Measurements from ENCODE around the gene NUMB. TPM values are rescaled to one million over a fixed set of nuclear protein-coding genes. Genes with fewer than 3 reads are reported as not detected.

The NUMB gene
- total RNA-seq, 1 experiment from 2014 or later, result 22.2 TPM

DNA sequence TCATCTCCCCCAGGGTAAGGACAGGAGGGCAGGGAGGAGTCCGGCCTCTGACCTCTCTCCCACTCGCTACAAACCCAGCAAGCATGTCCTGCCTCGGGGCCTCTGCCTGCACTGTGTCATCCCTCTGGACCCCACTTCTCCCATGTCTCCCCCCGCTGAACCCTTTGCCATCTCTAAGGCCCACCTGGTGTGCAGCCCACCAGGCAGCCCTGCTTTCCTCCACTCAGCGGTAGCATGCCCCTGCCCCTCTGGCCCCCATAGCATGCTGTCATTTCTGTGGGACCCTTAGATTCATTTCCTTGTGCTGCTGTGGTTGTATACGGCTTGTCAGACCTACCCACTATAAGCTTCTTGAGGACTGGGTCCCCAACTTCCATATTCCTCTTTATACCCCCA, 203.3 kb downstream of the NUMB start:
- no peak for TF ChIP-seq CTCF (conservative IDR thresholded peaks at IDR 0.05; ENCODE audit: low read depth, low read length)
- TF ChIP-seq EZH2phosphoT487 (IDR thresholded peaks at IDR 0.05; ENCODE audit: borderline replicate concordance, low read length), result no peak
- no peak for TF ChIP-seq EZH2 (IDR thresholded peaks at IDR 0.05; ENCODE audit: low read length, unreplicated experiment)
- CTCF ChIA-PET, result no interaction called here
- BruUV-seq (replicated peaks), result no TSS peak

DNA sequence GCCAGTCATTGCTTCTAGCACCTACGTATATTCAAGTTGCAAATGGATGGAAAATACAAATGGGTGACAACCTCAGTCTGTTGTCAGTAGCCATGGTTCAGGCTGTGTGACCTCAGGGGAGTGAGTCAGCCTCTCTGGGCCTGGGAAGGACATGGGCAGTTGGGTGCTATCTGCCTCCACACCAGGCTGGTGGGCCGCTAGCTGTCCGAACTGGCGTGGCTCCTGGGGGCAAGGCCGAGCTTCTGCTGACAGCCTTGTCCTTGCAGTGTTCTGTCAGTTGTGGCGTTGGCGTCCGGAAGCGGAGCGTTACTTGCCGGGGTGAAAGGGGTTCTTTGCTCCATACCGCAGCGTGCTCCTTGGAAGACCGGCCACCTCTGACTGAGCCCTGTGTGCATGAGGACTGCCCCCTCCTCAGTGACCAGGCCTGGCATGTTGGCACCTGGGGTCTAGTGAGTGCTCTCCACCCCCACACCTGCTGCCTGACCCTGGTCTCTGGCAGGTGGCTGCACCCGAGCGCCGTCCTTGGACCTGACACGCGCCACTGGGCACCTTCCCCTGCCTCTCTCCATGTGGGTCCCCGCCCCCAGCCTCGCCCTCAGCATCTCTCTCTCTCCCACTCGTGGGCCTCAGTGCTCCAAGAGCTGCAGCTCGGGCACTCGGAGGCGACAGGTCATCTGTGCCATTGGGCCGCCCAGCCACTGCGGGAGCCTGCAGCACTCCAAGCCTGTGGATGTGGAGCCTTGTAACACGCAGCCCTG, 203.9 kb downstream of the NUMB start:
- Histone ChIP-seq H4K20me1 (ENCODE audit: low read length) (no peaks in the 10 kb centered on the region), H3F3A (ENCODE audit: low read length, unreplicated experiment) (no peaks in the 10 kb centered on the region), H3K9ac (ENCODE audit: low read length) (no peak overlapping the region), H3K4me2 (ENCODE audit: low read length) (no peak overlapping the region), H3K27ac (ENCODE audit: low read length) (no peak overlapping the region), H3K9me3 (ENCODE audit: low read length) (no peaks in the 10 kb centered on the region), H3K79me2 (ENCODE audit: low read length) (no peaks in the 10 kb centered on the region), H2AFZ (ENCODE audit: low read length) (no peak overlapping the region), H3K36me3 (ENCODE audit: low read depth, low read length) (no peaks in the 10 kb centered on the region), H3K4me3 (ENCODE audit: low read length) (no peak overlapping the region), H3K4me1 (ENCODE audit: insufficient read depth, low read length) (no peaks in the 10 kb centered on the region), H3K27me3 (ENCODE audit: low read length) (no peaks in the 10 kb centered on the region), H3K9me2 (replicated peaks; ENCODE audit: low read length) (no peaks in the 10 kb centered on the region)
- intact Hi-C loops (cut with micrococcal nuclease), result no loop called here
- TF ChIP-seq EZH2phosphoT487 (IDR thresholded peaks at IDR 0.05; ENCODE audit: borderline replicate concordance, low read length) (no peak), EZH2 (IDR thresholded peaks at IDR 0.05; ENCODE audit: low read length, unreplicated experiment) (no peak), CTCF (conservative IDR thresholded peaks at IDR 0.05; ENCODE audit: low read depth, low read length) (no peak)
- DNase-seq, result no peak
- no peak for ATAC-seq
- ChIA-PET CTCF (no interaction called here), POLR2A (ENCODE audit: unreplicated experiment) (no interaction called here)
- BruUV-seq (replicated peaks), result no TSS peak

More for the DNA sequence above, 203.3 kb downstream of the NUMB start:
- intact Hi-C loops (cut with micrococcal nuclease), result no loop called here
- Histone ChIP-seq H3K4me2 (ENCODE audit: low read length) (no peak overlapping the region), H3K27ac (ENCODE audit: low read length) (no peak overlapping the region), H3K4me3 (ENCODE audit: low read length) (no peak overlapping the region), H3K27me3 (ENCODE audit: low read length) (no peaks in the 10 kb centered on the region), H2AFZ (ENCODE audit: low read length) (no peak overlapping the region), H3K9me3 (ENCODE audit: low read length) (no peaks in the 10 kb centered on the region), H3K79me2 (ENCODE audit: low read length) (no peaks in the 10 kb centered on the region), H3K9me2 (replicated peaks; ENCODE audit: low read length) (no peaks in the 10 kb centered on the region), H3F3A (ENCODE audit: low read length, unreplicated experiment) (no peaks in the 10 kb centered on the region), H3K4me1 (ENCODE audit: insufficient read depth, low read length) (no peaks in the 10 kb centered on the region), H3K36me3 (ENCODE audit: low read depth, low read length) (no peaks in the 10 kb centered on the region), H3K9ac (ENCODE audit: low read length) (no peak overlapping the region), H4K20me1 (ENCODE audit: low read length) (no peaks in the 10 kb centered on the region)
- ATAC-seq (no peak), DNase-seq (no peak)
- POLR2A ChIA-PET (ENCODE audit: unreplicated experiment), result interaction anchor here (0.6 kb wide), 1 partner anchor 33 kb away, joined by 4 read pairs; no protein-coding TSS in a partner anchor

DNA sequence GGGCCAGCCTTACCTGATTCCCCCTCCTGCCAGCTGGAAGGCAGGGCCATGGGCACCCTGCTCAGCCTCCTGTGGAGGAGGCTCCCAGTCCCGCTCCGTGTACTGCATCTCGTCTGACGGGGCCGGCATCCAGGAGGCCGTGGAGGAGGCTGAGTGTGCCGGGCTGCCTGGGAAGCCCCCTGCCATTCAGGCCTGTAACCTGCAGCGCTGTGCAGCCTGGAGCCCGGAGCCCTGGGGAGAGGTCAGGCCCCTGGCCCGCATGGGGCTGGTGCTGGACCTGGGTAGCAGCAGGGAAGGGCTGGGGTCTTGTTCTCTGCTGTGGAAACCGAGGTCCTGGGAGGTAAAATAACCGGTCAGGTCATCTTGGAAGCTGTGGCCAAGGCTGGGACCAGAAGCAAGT, 204.6 kb downstream of the NUMB start:
- intact Hi-C loops (cut with micrococcal nuclease), result no loop called here
- Histone ChIP-seq H3K79me2 (ENCODE audit: low read length) (no peaks in the 10 kb centered on the region), H3K9ac (ENCODE audit: low read length) (no peak overlapping the region), H3K9me2 (replicated peaks; ENCODE audit: low read length) (no peaks in the 10 kb centered on the region), H3K4me1 (ENCODE audit: insufficient read depth, low read length) (peaks cover 2% of the 10 kb centered on the region; the same call in 1 of the 2 replicates), H3F3A (ENCODE audit: low read length, unreplicated experiment) (no peaks in the 10 kb centered on the region), H3K9me3 (ENCODE audit: low read length) (no peaks in the 10 kb centered on the region), H4K20me1 (ENCODE audit: low read length) (no peaks in the 10 kb centered on the region), H3K4me2 (ENCODE audit: low read length) (no peak overlapping the region), H3K36me3 (ENCODE audit: low read depth, low read length) (no peaks in the 10 kb centered on the region), H3K4me3 (ENCODE audit: low read length) (no peak overlapping the region), H3K27ac (ENCODE audit: low read length) (no peak overlapping the region), H3K27me3 (ENCODE audit: low read length) (no peaks in the 10 kb centered on the region), H2AFZ (ENCODE audit: low read length) (no peak overlapping the region)
- CTCF ChIA-PET, result no interaction called here
- no TSS peak for BruUV-seq (replicated peaks)
- DNase-seq (no peak), ATAC-seq (no peak)
- TF ChIP-seq EZH2 (IDR thresholded peaks at IDR 0.05; ENCODE audit: low read length, unreplicated experiment) (no peak), CTCF (conservative IDR thresholded peaks at IDR 0.05; ENCODE audit: low read depth, low read length) (no peak), EZH2phosphoT487 (IDR thresholded peaks at IDR 0.05; ENCODE audit: borderline replicate concordance, low read length) (no peak)
- POLR2A ChIA-PET (ENCODE audit: unreplicated experiment), result no interaction called here
